Measurements from ENCODE around the gene ATP6V0D1.
"Not testable (repeated sequence)": the region's sequence is repeated elsewhere in the genome, so short reads cannot be mapped to it uniquely, and the experiment has no call there.

The ATP6V0D1 gene

DNA sequence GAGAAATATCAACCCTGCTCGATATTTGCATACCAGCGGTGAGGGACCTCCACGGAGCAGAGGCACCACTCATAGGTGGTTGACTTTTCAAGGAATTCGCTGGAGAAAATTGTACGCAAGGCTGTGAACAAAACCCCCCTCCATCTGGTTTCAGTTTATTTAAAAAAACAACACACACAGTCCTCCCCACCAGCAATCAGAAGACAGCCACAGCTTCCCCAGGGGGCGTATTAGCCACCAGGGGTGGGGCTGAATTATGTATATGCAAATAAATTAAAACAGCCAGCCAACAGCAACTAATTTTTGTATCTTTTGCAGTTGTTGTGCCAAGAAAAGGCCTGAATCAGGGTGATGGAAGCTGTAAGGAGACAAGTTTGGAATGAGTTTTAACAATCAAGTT, 55.9 kb downstream of the ATP6V0D1 start:
- DNase-seq: no peak

GRCh38 chr16:67424261-67424615, 56.7 kb downstream of the ATP6V0D1 start:
- DNase-seq: no peak

DNA sequence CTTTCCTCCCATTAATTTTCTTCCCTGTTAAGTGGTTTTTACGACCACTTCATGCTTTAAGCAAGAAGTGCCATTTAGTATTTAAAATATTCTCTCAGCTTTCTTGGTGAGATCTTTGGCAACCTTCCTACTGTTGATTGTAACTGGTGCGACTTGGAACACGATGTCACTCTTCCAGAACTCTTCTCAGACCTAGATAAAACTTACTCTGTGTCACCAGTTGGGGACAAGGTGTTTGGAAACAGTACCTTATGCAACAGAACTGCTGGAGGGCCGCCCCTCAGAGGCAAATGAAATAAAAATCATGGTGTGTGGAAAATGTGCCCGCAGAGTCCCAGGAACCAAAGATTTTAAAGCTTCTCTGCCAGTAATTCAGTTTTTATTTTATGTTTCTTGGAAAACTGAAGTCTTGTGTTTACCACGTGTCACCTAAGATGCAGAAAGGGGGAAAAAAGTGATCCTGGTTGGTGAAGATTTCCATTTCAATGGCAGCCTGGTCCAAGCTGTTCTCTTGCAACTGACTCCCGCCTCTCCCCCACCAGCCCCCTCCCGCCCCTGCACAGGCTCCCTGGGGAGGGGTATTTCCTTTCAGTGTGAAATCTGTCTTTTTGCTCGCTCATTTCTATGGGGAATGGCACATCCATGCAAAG, 57.2 kb downstream of the ATP6V0D1 start:
- no peak for DNase-seq

DNA sequence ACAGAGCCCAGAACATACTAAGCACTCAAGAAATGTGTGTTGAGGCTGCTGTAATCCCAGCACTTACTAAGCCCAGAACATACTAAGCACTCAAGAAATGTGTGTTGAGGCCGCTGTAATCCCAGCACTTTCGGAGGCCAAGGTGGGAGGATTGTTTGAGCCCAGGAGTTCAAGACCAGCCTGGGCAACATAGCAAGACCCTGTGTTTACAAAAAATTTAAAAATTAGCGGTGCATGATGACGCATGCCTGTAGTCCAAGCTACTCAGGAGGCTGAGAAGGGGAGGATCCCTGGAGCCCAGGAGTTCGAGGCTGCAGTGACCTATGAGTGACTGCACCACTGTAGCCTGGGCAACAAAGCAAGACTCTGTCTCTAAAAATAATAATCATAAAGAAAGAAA, 57.9 kb downstream of the ATP6V0D1 start:
- DNase-seq: no peak

DNA sequence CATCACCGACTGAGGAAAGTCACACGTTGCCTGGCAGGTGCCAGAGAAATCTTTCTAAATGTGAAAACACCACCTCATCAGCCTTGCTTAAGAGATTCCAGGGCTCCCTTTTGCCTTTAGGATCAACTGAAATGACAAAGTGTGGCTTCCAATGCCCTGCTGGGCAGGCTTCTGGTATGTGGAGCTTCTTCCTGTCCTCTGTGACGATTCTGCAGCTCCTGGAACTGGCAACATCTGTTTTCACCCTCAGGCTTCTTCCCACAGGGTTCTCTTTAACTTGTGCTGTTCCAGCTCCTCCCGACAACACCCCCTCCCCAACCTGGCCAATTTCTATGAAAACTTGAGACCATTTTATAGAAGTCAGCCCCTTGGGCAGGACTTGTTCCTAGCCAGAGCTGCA, 59.9 kb downstream of the ATP6V0D1 start:
- no peak for DNase-seq

DNA sequence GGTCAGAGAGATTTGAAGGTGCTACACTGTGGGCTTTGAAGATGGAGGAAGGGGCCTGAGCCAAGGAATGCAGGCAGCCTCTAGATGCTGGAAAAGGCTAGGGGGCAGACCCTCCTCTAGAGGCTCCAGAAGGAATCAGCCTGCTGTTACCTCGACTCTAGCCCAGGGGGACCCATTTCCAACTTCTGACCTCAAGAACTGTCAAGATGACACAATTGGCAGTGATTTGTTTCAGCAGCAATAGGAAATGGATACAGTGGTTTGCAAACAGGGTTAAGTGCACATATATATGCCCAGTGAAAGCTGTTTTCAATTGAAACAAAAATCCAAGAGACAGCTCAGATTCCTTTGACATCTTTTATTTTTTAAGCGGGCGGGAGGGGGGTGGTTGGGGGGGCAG, 61.0 kb downstream of the ATP6V0D1 start:
- DNase-seq: no peak

DNA sequence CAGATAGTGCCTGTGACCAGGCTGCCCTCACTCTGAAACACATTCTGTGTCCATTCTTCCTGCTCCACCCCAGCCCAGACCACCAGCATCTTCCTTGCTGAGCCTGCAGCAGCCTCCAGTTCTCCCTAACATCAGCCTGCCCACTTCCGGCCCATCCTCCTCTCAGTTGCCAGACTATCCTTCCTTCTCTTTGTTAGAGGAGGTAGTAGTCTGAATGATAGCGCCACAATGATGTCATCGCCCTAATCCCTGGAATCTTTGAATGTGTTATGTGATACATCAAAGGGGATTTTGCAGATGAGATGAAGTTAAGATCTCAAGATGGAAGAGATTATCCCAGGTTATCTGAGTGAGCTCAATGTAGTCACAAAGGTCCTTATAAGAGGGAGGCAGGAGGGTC, 61.5 kb downstream of the ATP6V0D1 start:
- no peak for DNase-seq

- no peak for DNase-seq
Observed at GRCh38 chr16:67417333-67418061, 63.5 kb downstream of the ATP6V0D1 start.

DNA sequence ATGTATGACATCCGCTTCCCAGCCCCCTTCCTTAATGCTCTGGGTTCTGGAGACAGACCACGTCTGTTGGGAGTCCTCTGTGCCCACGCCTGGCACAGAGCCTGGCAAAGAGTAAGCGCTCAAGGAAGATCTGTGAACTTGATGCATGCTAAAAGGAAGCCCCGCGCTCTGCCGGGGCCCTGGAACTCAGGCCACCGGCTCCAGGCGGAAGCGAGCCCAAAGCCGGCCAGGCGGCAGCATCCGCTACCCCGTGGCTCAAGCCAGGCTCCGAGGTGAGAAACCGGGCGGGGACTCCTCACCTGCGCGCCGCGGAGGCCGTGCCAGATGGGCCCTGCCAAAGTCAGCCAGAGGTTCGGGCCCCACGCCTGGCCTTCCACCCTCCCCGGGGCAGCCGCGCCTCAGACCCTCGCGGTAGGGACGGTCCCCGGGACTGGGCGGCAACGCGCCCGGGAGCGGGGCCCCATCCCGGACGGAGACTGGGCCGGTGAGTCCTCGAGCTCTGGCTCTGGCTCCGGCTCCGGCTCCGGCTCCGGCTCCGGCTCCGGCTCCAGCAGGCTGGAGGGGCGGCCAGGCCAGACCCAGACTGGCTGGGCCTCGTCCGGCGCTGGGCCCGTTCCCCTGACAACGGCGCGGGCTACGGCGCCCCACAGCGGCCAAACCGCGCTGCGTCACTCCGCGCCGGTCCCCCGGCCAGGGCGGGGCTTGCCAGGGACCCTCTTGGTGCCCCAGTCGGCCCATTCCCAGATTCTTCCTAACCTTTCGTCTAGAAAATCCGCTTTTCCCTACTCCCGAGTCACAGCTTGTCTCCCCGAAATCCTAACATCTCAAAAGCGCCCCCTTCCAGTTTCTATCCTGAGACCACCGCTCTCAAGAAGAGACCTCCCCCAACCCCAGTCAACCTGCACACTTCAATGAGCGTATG, 64.8 kb downstream of the ATP6V0D1 start, which contains the start of gene ZDHHC1:
Gene ZDHHC1, minus strand, starts transcription at position 606 of the 922 bp plus-strand sequence. CDS start 8,702 bp downstream, outside the sequence.
- peak; percentile 16 for DNase-seq

DNA sequence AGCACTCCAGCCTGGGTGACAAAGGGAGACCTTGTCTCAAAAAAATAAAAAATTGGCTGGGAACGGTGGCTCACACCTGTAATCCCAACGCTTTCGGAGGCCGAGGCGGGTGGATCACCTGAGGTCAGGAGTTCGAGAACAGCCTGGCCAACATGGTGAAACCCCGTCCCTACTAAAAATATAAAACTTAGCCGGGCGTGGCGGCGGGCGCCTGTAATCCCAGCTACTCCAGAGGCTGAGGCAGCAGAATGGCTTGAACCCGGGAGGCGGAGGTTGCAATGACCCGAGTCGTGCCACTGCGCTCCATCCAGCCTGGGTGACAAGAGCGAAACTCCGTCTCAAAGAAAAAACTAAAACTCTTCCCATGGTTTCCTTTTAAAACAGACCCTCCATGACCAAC, 65.5 kb downstream of the ATP6V0D1 start:
- not testable (repeated sequence) for DNase-seq

GRCh38 chr16:67413978-67414911, 66.7 kb downstream of the ATP6V0D1 start:
- DNase-seq: no peak

GRCh38 chr16:67412294-67412693, 68.7 kb downstream of the ATP6V0D1 start:
- DNase-seq: no peak

DNA sequence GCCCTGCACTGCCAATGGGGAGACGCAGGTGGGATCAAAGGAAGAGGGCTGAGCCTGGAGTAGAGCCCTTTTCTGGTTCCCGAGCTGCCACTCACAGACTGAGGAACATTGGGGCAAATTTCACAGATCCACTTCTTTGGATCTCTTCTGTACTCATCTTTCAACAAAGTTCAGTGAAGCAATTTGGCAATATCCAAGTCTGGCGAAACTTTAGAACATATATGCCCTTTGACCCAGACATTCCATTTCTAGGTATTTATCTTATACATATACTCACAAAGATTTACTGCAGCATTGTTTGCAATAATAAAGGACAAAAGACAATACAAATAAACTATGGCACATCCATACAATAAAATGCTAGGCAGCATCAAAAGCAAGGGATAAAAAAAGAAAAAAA, 69.6 kb downstream of the ATP6V0D1 start:
- DNase-seq: no peak

- DNase-seq: no peak
Observed at GRCh38 chr16:67409631-67410030, 71.3 kb downstream of the ATP6V0D1 start.

GRCh38 chr16:67407788-67408452, 73.0 kb downstream of the ATP6V0D1 start:
- DNase-seq: no peak

DNA sequence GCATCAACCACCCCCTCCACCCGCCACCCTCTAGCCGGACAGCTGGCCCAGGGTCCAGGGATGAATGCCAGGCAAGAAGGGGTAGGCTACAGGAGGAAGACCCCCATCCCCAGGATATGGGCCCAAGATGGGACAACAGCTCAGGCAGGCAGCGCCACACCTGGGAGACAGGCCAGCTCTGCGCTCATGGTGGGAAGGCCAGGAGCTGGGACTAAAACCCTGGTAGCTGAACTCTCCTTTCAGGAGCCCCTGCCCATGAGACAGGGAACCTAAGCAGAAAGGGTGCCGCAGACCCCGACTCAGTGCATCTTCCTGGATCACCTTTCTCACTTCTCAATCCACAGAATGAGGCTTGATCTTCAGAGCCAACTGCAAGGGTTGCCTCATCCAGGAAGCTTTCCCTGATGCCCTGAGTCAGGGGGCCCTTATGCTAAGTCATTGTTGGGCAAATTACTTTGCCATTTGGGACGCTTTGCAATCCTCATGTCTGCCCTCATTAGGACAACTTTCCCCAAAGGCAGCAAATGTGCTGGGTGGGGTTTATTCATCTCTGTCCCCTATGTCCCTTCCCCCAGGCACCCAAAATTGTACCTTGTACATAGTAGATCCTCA, 73.7 kb downstream of the ATP6V0D1 start:
- DNase-seq: no peak

DNA sequence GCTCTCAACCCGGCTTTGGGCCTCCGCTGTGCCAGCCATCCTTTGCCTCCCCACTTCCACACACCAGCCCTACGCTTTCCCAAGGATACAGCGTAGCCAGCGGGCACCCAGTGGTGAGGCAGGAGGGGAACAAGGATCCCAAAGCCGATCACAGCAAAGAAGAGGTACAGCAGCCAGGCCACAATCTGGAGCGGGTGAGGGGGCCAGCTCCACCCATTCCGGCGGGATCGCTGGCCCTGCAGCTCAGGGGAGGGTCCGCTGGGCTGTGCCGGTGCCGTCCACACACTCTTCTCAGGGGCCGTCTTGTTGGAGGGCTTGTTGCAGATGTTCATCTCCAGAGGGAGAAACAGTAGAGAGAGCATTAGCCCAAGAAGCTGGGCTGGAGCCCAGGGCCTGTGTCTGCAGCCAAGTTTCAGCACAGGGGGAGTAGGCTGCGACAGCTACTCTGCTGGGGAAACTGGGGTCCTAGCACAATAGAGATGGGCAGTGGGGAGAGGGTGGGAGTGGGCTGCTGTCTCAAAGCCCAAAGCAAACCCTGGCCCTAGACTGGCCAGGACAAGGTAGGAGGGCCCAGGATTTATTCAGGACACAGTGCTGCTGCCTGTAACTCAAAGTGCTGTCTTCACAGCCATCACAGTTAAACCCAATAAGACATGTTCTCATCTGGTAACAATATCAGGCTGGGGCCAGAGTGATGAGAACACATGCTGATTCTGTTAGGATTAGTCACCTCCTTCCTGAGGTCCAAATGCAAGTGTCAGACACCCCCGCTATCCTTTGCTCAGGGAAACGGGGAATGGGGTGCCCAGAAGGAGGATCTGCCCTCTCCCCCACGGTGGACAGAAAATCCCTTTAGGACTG, 74.6 kb downstream of the ATP6V0D1 start:
- no peak for DNase-seq

- no peak for DNase-seq
Observed at GRCh38 chr16:67405336-67405735, 75.6 kb downstream of the ATP6V0D1 start.

DNA sequence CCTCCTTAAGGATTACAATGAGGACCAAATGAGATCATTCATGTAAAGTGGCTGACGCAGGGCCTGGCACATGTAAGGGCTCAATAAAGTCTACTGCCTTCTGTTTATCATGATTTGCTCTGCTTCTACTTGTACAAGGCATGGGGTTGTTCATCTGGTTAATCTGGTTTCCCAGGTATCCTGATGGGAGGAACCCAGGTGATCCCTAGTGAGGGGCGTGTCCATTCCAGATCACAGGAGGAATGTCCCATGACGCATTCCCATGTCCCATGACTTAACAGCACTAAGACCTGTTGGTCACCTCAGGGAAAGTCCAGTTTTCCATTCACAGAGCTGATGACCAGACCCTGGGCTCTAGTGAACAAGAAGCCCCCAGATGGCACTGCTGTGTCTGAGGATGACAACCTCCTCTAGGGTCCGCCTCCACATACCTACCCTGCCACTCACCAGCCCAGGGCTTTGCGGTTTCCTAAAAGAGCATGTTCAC, 76.2 kb downstream of the ATP6V0D1 start:
- DNase-seq: no peak

DNA sequence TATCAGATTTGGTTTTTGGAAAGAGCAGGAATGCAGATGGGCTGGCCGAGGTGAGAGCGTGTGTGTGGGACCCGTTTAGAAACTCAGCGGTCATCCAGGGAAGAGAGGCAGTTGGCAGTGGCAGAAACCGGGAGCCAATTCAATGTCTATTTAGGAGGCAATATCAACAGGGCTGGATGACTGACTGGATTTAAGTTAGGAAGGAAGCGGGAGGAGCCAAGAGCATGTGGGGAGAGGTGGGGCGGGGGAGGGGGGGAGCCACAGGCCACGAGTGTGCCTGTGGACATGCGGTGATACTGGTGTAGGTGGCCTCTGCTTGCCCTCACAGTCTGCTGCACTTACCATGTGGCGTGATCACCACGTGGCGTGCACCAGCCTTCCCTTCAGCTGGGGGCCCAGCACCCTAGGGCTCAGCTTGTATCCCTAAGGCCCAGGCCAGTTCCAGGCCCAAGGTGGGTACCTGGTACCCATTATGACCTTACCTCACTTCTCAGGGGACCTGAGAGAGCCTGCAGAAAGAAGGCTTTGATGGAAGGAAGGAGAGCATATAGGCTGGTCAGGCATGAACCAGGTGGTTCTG, 76.9 kb downstream of the ATP6V0D1 start:
- DNase-seq: no peak

Data from KG1 (cell line).